ENCODE results near the gene PNLIPRP1. TPM values are rescaled to one million over a fixed set of nuclear protein-coding genes. Genes with fewer than 3 reads are reported as not detected.

PNLIPRP1 gene
- total RNA-seq, 1 experiment from 2014 or later = not detected

GRCh38 chr10:116637830-116638229, 47.1 kb downstream of the PNLIPRP1 start:
- intact Hi-C loops (cut with micrococcal nuclease) = no loop called here
- Histone ChIP-seq H3F3A (ENCODE audit: low read length, unreplicated experiment) (no peaks in the 10 kb centered on the region), H2AFZ (ENCODE audit: low read length) (no peak overlapping the region), H3K9me3 (ENCODE audit: low read length) (no peaks in the 10 kb centered on the region), H3K4me3 (ENCODE audit: low read length) (no peak overlapping the region), H3K9me2 (replicated peaks; ENCODE audit: low read length) (no peaks in the 10 kb centered on the region), H3K4me2 (ENCODE audit: low read length) (no peak overlapping the region), H3K4me1 (ENCODE audit: insufficient read depth, low read length) (no peaks in the 10 kb centered on the region), H3K27me3 (ENCODE audit: low read length) (no peaks in the 10 kb centered on the region), H3K79me2 (ENCODE audit: low read length) (no peaks in the 10 kb centered on the region), H4K20me1 (ENCODE audit: low read length) (no peaks in the 10 kb centered on the region), H3K27ac (ENCODE audit: low read length) (no peak overlapping the region), H3K36me3 (ENCODE audit: low read depth, low read length) (no peaks in the 10 kb centered on the region), H3K9ac (ENCODE audit: low read length) (no peak overlapping the region)
- ChIA-PET CTCF (no interaction called here), POLR2A (ENCODE audit: unreplicated experiment) (no interaction called here)
- TF ChIP-seq EZH2phosphoT487 (IDR thresholded peaks at IDR 0.05; ENCODE audit: borderline replicate concordance, low read length) (no peak), EZH2 (IDR thresholded peaks at IDR 0.05; ENCODE audit: low read length, unreplicated experiment) (no peak), CTCF (conservative IDR thresholded peaks at IDR 0.05; ENCODE audit: low read depth, low read length) (no peak)
- ATAC-seq = no peak
- DNase-seq = peak; percentile 25
- no TSS peak for BruUV-seq (replicated peaks)

GRCh38 chr10:116646502-116646901, 55.7 kb downstream of the PNLIPRP1 start:
- H3K79me2 ChIP-seq (ENCODE audit: low read length) = no peaks in the 10 kb centered on the region
- no TSS peak for BruUV-seq (replicated peaks)
- no peaks in the 10 kb centered on the region for H3K36me3 ChIP-seq (ENCODE audit: low read depth, low read length)
- ATAC-seq (no peak), DNase-seq (no peak)
- peaks cover 32% of the 10 kb centered on the region for H3K27me3 ChIP-seq (ENCODE audit: low read length)
- no peak overlapping the region for H3K4me2 ChIP-seq (ENCODE audit: low read length)
- H3K27ac ChIP-seq (ENCODE audit: low read length) = no peak overlapping the region
- POLR2A ChIA-PET (ENCODE audit: unreplicated experiment) = no interaction called here
- intact Hi-C loops (cut with micrococcal nuclease) = no loop called here
- CTCF ChIA-PET = no interaction called here
- H3K4me3 ChIP-seq (ENCODE audit: low read length) = no peak overlapping the region
- H3K9me3 ChIP-seq (ENCODE audit: low read length) = no peaks in the 10 kb centered on the region
- H3K9ac ChIP-seq (ENCODE audit: low read length) = no peak overlapping the region
- TF ChIP-seq CTCF (conservative IDR thresholded peaks at IDR 0.05; ENCODE audit: low read depth, low read length) (no peak), EZH2phosphoT487 (IDR thresholded peaks at IDR 0.05; ENCODE audit: borderline replicate concordance, low read length) (no peak), EZH2 (IDR thresholded peaks at IDR 0.05; ENCODE audit: low read length, unreplicated experiment) (no peak)
- H4K20me1 ChIP-seq (ENCODE audit: low read length) = no peaks in the 10 kb centered on the region
- H3F3A ChIP-seq (ENCODE audit: low read length, unreplicated experiment) = no peaks in the 10 kb centered on the region
- no peaks in the 10 kb centered on the region for H3K4me1 ChIP-seq (ENCODE audit: insufficient read depth, low read length)
- no peak overlapping the region for H2AFZ ChIP-seq (ENCODE audit: low read length)
- no peaks in the 10 kb centered on the region for H3K9me2 ChIP-seq (replicated peaks; ENCODE audit: low read length)

GRCh38 chr10:116648903-116649302, 58.1 kb downstream of the PNLIPRP1 start:
- Histone ChIP-seq H2AFZ (ENCODE audit: low read length) (no peak overlapping the region), H3K79me2 (ENCODE audit: low read length) (no peaks in the 10 kb centered on the region), H3K9me2 (replicated peaks; ENCODE audit: low read length) (no peaks in the 10 kb centered on the region), H3K27me3 (ENCODE audit: low read length) (peaks cover 39% of the 10 kb centered on the region), H3K4me1 (ENCODE audit: insufficient read depth, low read length) (no peaks in the 10 kb centered on the region), H3F3A (ENCODE audit: low read length, unreplicated experiment) (no peaks in the 10 kb centered on the region), H4K20me1 (ENCODE audit: low read length) (no peaks in the 10 kb centered on the region), H3K4me2 (ENCODE audit: low read length) (no peak overlapping the region), H3K9ac (ENCODE audit: low read length) (no peak overlapping the region), H3K4me3 (ENCODE audit: low read length) (no peak overlapping the region), H3K9me3 (ENCODE audit: low read length) (no peaks in the 10 kb centered on the region), H3K36me3 (ENCODE audit: low read depth, low read length) (no peaks in the 10 kb centered on the region), H3K27ac (ENCODE audit: low read length) (no peak overlapping the region)
- BruUV-seq (replicated peaks) = no TSS peak
- CTCF ChIA-PET = no interaction called here
- no peak for TF ChIP-seq EZH2 (IDR thresholded peaks at IDR 0.05; ENCODE audit: low read length, unreplicated experiment)
- TF ChIP-seq EZH2phosphoT487 (IDR thresholded peaks at IDR 0.05; ENCODE audit: borderline replicate concordance, low read length) = no peak
- no peak for TF ChIP-seq CTCF (conservative IDR thresholded peaks at IDR 0.05; ENCODE audit: low read depth, low read length)
- ATAC-seq (no peak), DNase-seq (no peak)
- intact Hi-C loops (cut with micrococcal nuclease) = no loop called here
- POLR2A ChIA-PET (ENCODE audit: unreplicated experiment) = no interaction called here
